ENCODE results near the gene LLGL1. TPM values are rescaled to one million over a fixed set of nuclear protein-coding genes. Genes with fewer than 3 reads are reported as not detected.
A peak's percentile ranks its signal among the peaks of the same experiment; 100 is the strongest.

LLGL1 gene
- total and polyA plus RNA-seq, 10 of the 15 experiments (the other 5 are each of a cell fraction or from before 2014, with no cell fraction given): 0.02 to 9.2 (median 2.5) TPM

DNA sequence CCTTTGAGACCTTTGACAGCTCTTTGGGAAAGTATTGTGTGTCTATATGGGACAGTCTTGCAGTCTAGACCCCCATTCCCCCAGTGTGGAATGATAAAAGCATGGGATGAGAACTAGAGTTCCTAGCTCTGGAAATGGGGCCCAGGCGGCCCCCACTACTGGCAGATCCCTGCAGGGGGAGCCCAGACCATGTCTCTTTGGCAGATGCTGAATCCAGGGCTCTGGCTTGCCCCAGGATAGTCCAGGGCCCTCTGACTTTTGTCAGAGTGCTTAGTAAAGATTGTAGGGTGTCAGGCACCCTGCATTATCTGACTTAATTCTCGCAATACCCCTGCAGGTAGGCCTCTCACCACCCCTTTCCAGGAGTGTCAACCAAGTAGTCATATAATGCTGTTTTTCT is 33.5 kb upstream of the LLGL1 start:
- H3K27ac ChIP-seq (ENCODE audit: control insufficient read depth, insufficient read depth): no peak overlapping the region
- H3K9me3 ChIP-seq (replicated peaks; ENCODE audit: control insufficient read depth, insufficient read depth, low read length): no peaks in the 10 kb centered on the region
- FAIRE-seq (no peak), DNase-seq (ENCODE audit: low read depth, low spot score) (no peak), ATAC-seq (peak; percentile 48)
- CTCF ChIA-PET: interaction anchor here (0.5 to 1.0 kb wide), 4 partner anchors 10 to 129 kb away, joined by 3 to 4 read pairs (median 4); no protein-coding TSS in a partner anchor
- no peak overlapping the region for H3K9ac ChIP-seq (ENCODE audit: control insufficient read depth, insufficient read depth, low read length)
- H2AFZ ChIP-seq (ENCODE audit: control insufficient read depth, low read depth, low read length): no peak overlapping the region
- in situ Hi-C loops (cut with MboI) (no loop called here), intact Hi-C loops (cut with micrococcal nuclease; ENCODE audit: unreplicated experiment) (no loop called here)
- RAD21 ChIA-PET (ENCODE audit: unreplicated experiment): interaction anchor here (4.5 kb wide), 1 partner anchor 51 kb away, joined by 28 read pairs; no protein-coding TSS in a partner anchor
- H3K36me3 ChIP-seq (ENCODE audit: control insufficient read depth in 2 of 2, insufficient read depth in 2 of 2, low read length in 1 of 2): peaks cover 14 to 40% of the 10 kb centered on the region in 2 experiments
- BruUV-seq (replicated peaks): no TSS peak
- peaks cover 63% of the 10 kb centered on the region for H3K79me2 ChIP-seq (ENCODE audit: control insufficient read depth, insufficient read depth, low read length)
- no peaks in the 10 kb centered on the region for H3K27me3 ChIP-seq (replicated peaks in 1 of 2; ENCODE audit: control insufficient read depth in 2 of 2, insufficient read depth in 2 of 2, low read length in 1 of 2)
- TF ChIP-seq, protein P1, sequence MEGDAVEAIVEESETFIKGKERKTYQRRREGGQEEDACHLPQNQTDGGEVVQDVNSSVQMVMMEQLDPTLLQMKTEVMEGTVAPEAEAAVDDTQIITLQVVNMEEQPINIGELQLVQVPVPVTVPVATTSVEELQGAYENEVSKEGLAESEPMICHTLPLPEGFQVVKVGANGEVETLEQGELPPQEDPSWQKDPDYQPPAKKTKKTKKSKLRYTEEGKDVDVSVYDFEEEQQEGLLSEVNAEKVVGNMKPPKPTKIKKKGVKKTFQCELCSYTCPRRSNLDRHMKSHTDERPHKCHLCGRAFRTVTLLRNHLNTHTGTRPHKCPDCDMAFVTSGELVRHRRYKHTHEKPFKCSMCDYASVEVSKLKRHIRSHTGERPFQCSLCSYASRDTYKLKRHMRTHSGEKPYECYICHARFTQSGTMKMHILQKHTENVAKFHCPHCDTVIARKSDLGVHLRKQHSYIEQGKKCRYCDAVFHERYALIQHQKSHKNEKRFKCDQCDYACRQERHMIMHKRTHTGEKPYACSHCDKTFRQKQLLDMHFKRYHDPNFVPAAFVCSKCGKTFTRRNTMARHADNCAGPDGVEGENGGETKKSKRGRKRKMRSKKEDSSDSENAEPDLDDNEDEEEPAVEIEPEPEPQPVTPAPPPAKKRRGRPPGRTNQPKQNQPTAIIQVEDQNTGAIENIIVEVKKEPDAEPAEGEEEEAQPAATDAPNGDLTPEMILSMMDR (IDR thresholded peaks at IDR 0.05 in 2 of 3, conservative IDR thresholded peaks at IDR 0.05 in 1 of 3; ENCODE audit: control insufficient read depth in 2 of 3, extremely low read depth in 1 of 3, insufficient read depth in 1 of 3, low read depth in 3 of 3, low read length in 3 of 3): peak; percentile 18 to 49 (median 36); a peak in 4 of 6 replicates
- TF ChIP-seq, protein P2, sequence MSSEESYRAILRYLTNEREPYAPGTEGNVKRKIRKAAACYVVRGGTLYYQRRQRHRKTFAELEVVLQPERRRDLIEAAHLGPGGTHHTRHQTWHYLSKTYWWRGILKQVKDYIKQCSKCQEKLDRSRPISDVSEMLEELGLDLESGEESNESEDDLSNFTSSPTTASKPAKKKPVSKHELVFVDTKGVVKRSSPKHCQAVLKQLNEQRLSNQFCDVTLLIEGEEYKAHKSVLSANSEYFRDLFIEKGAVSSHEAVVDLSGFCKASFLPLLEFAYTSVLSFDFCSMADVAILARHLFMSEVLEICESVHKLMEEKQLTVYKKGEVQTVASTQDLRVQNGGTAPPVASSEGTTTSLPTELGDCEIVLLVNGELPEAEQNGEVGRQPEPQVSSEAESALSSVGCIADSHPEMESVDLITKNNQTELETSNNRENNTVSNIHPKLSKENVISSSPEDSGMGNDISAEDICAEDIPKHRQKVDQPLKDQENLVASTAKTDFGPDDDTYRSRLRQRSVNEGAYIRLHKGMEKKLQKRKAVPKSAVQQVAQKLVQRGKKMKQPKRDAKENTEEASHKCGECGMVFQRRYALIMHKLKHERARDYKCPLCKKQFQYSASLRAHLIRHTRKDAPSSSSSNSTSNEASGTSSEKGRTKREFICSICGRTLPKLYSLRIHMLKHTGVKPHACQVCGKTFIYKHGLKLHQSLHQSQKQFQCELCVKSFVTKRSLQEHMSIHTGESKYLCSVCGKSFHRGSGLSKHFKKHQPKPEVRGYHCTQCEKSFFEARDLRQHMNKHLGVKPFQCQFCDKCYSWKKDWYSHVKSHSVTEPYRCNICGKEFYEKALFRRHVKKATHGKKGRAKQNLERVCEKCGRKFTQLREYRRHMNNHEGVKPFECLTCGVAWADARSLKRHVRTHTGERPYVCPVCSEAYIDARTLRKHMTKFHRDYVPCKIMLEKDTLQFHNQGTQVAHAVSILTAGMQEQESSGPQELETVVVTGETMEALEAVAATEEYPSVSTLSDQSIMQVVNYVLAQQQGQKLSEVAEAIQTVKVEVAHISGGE (CRISPR knock-in tag; IDR thresholded peaks at IDR 0.05): no peak
- TF ChIP-seq SRF (IDR thresholded peaks at IDR 0.05; ENCODE audit: low read depth in 2 of 2, low read length in 2 of 2): no peak
- H4K20me1 ChIP-seq (ENCODE audit: control insufficient read depth, insufficient read depth): peaks cover 28% of the 10 kb centered on the region
- SMC1A ChIA-PET (ENCODE audit: uncharacterized antibody, unreplicated experiment): no interaction called here
- POLR2A ChIA-PET: interaction anchor here (0.6 to 2.3 kb wide), 2 partner anchors 11 to 181 kb away, joined by 3 to 6 read pairs; no protein-coding TSS in a partner anchor
- WGBS (ENCODE audit: insufficient coverage, insufficient replicate concordance, low lambda C conversion rate, missing lambda C conversion rate): 70% methylated on average over 2 of the region's 2 CpGs
- H3K4me1 ChIP-seq (ENCODE audit: control insufficient read depth, insufficient read depth, low read length): no peaks in the 10 kb centered on the region; the same call in 1 of the 2 replicates
- peak overlapping the region; percentile 75 for H3K4me2 ChIP-seq (ENCODE audit: control insufficient read depth, insufficient read depth)
- no peak overlapping the region for H3K4me3 ChIP-seq

Data from GM12878 (cell line).